Measurements from ENCODE around the gene TADA2B. TPM values are rescaled to one million over a fixed set of nuclear protein-coding genes. Genes with fewer than 3 reads are reported as not detected.

TADA2B gene
- total RNA-seq, 4 donors from 2014 or later: 13.3 to 27.3 (median 16.5) TPM

Other genes starting within 250 kb of the TADA2B start
- gene TBC1D14, start 133.5 kb upstream of the TADA2B start, total RNA-seq: 10 to 100 TPM; 46.9 to 65.7 (median 51.3) TPM
- gene GRPEL1, start 24.7 kb downstream of the TADA2B start, total RNA-seq: 10 to 100 TPM; 11.1 to 13.6 (median 13.3) TPM
- 10 to 100 TPM; 15.6 to 48.9 (median 38.3) TPM for gene SORCS2, start 149.2 kb downstream of the TADA2B start, total RNA-seq